HEK293 (cell line): ENCODE data around the gene PRKCE.

Source experiments
- KLF16 ChIP-seq: fragments of 450-650 bp; formaldehyde crosslinking; IDR thresholded peaks from 2 replicates; pipeline ENCODE4 v1.5.1; 2017; ENCODE audit warnings: missing biosample characterization, missing genetic modification characterization
- ZNF146 ChIP-seq: fragments of 450-650 bp; formaldehyde crosslinking; IDR thresholded peaks from 2 replicates; pipeline ENCODE4 v1.5.1; 2016; ENCODE audit warnings: missing biosample characterization, missing genetic modification characterization
- TF ChIP-seq, protein P1 (sequence below): fragments of 450-650 bp; formaldehyde crosslinking; IDR thresholded peaks from 2 replicates; pipeline ENCODE4 v1.5.1; 2016; ENCODE audit warnings: missing biosample characterization, missing genetic modification characterization, low read depth
- TF ChIP-seq, protein P2 (sequence below): fragments of 450-650 bp; formaldehyde crosslinking; IDR thresholded peaks from 2 replicates; pipeline ENCODE4 v1.5.1; 2016; ENCODE audit warnings: missing biosample characterization, missing genetic modification characterization

DNA sequence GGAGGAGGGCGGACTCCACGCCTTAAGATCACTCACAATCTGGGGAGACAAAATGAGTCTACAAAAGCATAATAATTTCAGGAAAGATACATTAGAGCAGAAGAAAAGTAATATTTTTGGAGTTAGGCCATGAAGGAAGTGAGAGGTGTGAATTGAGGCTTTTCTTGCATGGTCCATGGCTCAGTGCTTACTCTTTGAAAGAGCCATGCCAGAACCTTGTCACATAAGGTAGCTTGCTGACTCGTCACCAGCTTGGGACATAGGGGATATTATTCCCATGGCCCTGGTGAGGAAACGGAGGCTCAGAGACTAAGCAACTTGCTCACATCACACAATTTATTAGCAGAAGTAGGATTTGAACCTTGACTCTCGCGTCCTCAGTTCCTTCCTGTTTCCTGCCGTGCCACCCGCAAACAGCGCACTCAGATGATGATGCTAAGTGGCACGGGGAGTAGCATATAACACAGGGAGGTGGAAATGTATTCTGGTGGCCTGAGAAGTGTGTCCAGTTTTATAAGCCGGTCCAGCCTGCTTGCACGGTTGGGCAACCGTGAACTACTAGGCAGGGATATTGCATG, 333.5 kb downstream of the PRKCE start:
- TF ChIP-seq ZNF146 (no peak), KLF16 (no peak)
- TF ChIP-seq, protein P1, sequence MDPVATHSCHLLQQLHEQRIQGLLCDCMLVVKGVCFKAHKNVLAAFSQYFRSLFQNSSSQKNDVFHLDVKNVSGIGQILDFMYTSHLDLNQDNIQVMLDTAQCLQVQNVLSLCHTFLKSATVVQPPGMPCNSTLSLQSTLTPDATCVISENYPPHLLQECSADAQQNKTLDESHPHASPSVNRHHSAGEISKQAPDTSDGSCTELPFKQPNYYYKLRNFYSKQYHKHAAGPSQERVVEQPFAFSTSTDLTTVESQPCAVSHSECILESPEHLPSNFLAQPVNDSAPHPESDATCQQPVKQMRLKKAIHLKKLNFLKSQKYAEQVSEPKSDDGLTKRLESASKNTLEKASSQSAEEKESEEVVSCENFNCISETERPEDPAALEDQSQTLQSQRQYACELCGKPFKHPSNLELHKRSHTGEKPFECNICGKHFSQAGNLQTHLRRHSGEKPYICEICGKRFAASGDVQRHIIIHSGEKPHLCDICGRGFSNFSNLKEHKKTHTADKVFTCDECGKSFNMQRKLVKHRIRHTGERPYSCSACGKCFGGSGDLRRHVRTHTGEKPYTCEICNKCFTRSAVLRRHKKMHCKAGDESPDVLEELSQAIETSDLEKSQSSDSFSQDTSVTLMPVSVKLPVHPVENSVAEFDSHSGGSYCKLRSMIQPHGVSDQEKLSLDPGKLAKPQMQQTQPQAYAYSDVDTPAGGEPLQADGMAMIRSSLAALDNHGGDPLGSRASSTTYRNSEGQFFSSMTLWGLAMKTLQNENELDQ (tag by site-specific recombination): no peak
- TF ChIP-seq, protein P2, sequence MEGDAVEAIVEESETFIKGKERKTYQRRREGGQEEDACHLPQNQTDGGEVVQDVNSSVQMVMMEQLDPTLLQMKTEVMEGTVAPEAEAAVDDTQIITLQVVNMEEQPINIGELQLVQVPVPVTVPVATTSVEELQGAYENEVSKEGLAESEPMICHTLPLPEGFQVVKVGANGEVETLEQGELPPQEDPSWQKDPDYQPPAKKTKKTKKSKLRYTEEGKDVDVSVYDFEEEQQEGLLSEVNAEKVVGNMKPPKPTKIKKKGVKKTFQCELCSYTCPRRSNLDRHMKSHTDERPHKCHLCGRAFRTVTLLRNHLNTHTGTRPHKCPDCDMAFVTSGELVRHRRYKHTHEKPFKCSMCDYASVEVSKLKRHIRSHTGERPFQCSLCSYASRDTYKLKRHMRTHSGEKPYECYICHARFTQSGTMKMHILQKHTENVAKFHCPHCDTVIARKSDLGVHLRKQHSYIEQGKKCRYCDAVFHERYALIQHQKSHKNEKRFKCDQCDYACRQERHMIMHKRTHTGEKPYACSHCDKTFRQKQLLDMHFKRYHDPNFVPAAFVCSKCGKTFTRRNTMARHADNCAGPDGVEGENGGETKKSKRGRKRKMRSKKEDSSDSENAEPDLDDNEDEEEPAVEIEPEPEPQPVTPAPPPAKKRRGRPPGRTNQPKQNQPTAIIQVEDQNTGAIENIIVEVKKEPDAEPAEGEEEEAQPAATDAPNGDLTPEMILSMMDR (tag by site-specific recombination): no peak
